ENCODE results near the gene CACNG7. TPM values are rescaled to one million over a fixed set of nuclear protein-coding genes. Genes with fewer than 3 reads are reported as not detected.

The CACNG7 gene
- total and polyA plus RNA-seq, 10 of the 15 experiments (the other 5 are each of a cell fraction or from before 2014, with no cell fraction given): not detected

- no peak overlapping the region for H3K9ac ChIP-seq (ENCODE audit: control insufficient read depth, insufficient read depth, low read length)
- FAIRE-seq: no peak
These were observed 38.6 kb upstream of the CACNG7 start for GRCh38 chr19:53870485-53870844.

More at GRCh38 chr19:53870485-53870844, 38.6 kb upstream of the CACNG7 start:
- intact Hi-C loops (cut with micrococcal nuclease; ENCODE audit: unreplicated experiment) (no loop called here), in situ Hi-C loops (cut with MboI) (no loop called here)
- no peak for TF ChIP-seq CTCF (IDR thresholded peaks at IDR 0.05 in 2 of 3, conservative IDR thresholded peaks at IDR 0.05 in 1 of 3; ENCODE audit: control insufficient read depth in 2 of 3, extremely low read depth in 1 of 3, insufficient read depth in 1 of 3, low read depth in 3 of 3, low read length in 3 of 3)
- TF ChIP-seq SREBF1 (IDR thresholded peaks at IDR 0.05; ENCODE audit: low read length): no peak
- no peak for TF ChIP-seq ZNF384 (IDR thresholded peaks at IDR 0.05; ENCODE audit: borderline replicate concordance, low read depth, low read length)
- no peak for TF ChIP-seq ZBED1 (IDR thresholded peaks at IDR 0.05; ENCODE audit: borderline replicate concordance)
- TF ChIP-seq ASH2L (IDR thresholded peaks at IDR 0.05; ENCODE audit: borderline replicate concordance, low read depth): no peak
- TF ChIP-seq IRF3 (IDR thresholded peaks at IDR 0.05): no peak
- no peak for TF ChIP-seq CBFB (IDR thresholded peaks at IDR 0.05; ENCODE audit: low read depth)
- TF ChIP-seq TAF1 (IDR thresholded peaks at IDR 0.05; ENCODE audit: borderline replicate concordance, low read depth, low read length): no peak
- no peak for TF ChIP-seq PAX8 (IDR thresholded peaks at IDR 0.05)
- TF ChIP-seq CREM (IDR thresholded peaks at IDR 0.05; ENCODE audit: low read depth): no peak
- TF ChIP-seq BACH1 (IDR thresholded peaks at IDR 0.05; ENCODE audit: borderline replicate concordance): no peak
- no peak for TF ChIP-seq SPI1 (IDR thresholded peaks at IDR 0.05; ENCODE audit: borderline replicate concordance, insufficient read depth, low read depth, low read length)
- SMC1A ChIA-PET (ENCODE audit: uncharacterized antibody, unreplicated experiment): no interaction called here
- no peak for ATAC-seq
- Histone ChIP-seq H3K79me2 (ENCODE audit: control insufficient read depth, insufficient read depth, low read length) (no peaks in the 10 kb centered on the region), H4K20me1 (ENCODE audit: control insufficient read depth, insufficient read depth) (no peaks in the 10 kb centered on the region), H3K27ac (ENCODE audit: control insufficient read depth, insufficient read depth) (no peak overlapping the region), H3K9me3 (replicated peaks; ENCODE audit: control insufficient read depth, insufficient read depth, low read length) (no peaks in the 10 kb centered on the region; the same call in 2 of the 3 replicates), H3K27me3 (replicated peaks in 1 of 2; ENCODE audit: control insufficient read depth in 2 of 2, insufficient read depth in 2 of 2, low read length in 1 of 2) (no peaks in the 10 kb centered on the region), H3K4me2 (ENCODE audit: control insufficient read depth, insufficient read depth) (no peak overlapping the region), H2AFZ (ENCODE audit: control insufficient read depth, low read depth, low read length) (no peak overlapping the region), H3K4me3 (no peak overlapping the region), H3K4me1 (ENCODE audit: control insufficient read depth, insufficient read depth, low read length) (no peaks in the 10 kb centered on the region), H3K36me3 (ENCODE audit: control insufficient read depth in 2 of 2, insufficient read depth in 2 of 2, low read length in 1 of 2) (no peaks in the 10 kb centered on the region)
- CTCF ChIA-PET: no interaction called here
- BruUV-seq (replicated peaks): no TSS peak
- 23% methylated on average over 5 of the region's 5 CpGs for WGBS (ENCODE audit: insufficient coverage, insufficient replicate concordance, low lambda C conversion rate, missing lambda C conversion rate)
- POLR2A ChIA-PET: interaction anchor here (0.6 kb wide), 1 partner anchor 1056 kb away, joined by 6 read pairs; no protein-coding TSS in a partner anchor
- no peak for DNase-seq (ENCODE audit: low read depth, low spot score)
- RAD21 ChIA-PET (ENCODE audit: unreplicated experiment): no interaction called here

All from GM12878 (cell line).